Activated gamma-delta T cell (primary cell): ENCODE measurements around the gene GP1BB.
"Not testable (repeated sequence)": the region's sequence is repeated elsewhere in the genome, so short reads cannot be mapped to it uniquely, and the experiment has no call there.

Experiments used
- DNase-seq: peaks from one replicate; lab custom pipeline; 2025; lab: John Stamatoyannopoulos, UW
- total RNA-seq, 2 donors: gene quantifications; one replicate each; lab custom pipeline; 2026; lab: John Stamatoyannopoulos, UW

GP1BB gene
- total RNA-seq: 0 reads per million in 2 donors

- no peak for DNase-seq
These were observed at the start of gene GP1BB for GRCh38 chr22:19723232-19723982. GP1BB (plus strand) TSS chr22:19723539; CDS start chr22:19723570, 31 bp downstream.

- no peak for DNase-seq
These were observed 49.7 kb upstream of the GP1BB start for GRCh38 chr22:19673660-19674059.

- DNase-seq: no peak
These were observed 49.0 kb upstream of the GP1BB start for GRCh38 chr22:19674129-19674928.

- no peak for DNase-seq
These were observed 48.4 kb upstream of the GP1BB start for GRCh38 chr22:19674929-19675253.

GRCh38 chr22:19675428-19675827 is 47.9 kb upstream of the GP1BB start:
- no peak for DNase-seq

GRCh38 chr22:19676437-19676836 is 46.9 kb upstream of the GP1BB start:
- DNase-seq: not testable (repeated sequence)

- no peak for DNase-seq
These were observed 44.3 kb upstream of the GP1BB start for GRCh38 chr22:19678949-19679521.

- DNase-seq: no peak
These were observed 43.7 kb upstream of the GP1BB start for GRCh38 chr22:19679522-19680101.

GRCh38 chr22:19680287-19680881 is 43.0 kb upstream of the GP1BB start:
- DNase-seq: no peak

- DNase-seq: no peak
These were observed 42.2 kb upstream of the GP1BB start for GRCh38 chr22:19680911-19681862.

GRCh38 chr22:19681863-19682245 is 41.5 kb upstream of the GP1BB start:
- DNase-seq: no peak

GRCh38 chr22:19686946-19687345 is 36.4 kb upstream of the GP1BB start:
- no peak for DNase-seq

- DNase-seq: no peak
These were observed 35.6 kb upstream of the GP1BB start for GRCh38 chr22:19687561-19688300.

- DNase-seq: no peak
These were observed 34.7 kb upstream of the GP1BB start for GRCh38 chr22:19688301-19689290.

- no peak for DNase-seq
These were observed 33.9 kb upstream of the GP1BB start for GRCh38 chr22:19689408-19689807.

GRCh38 chr22:19691007-19691720 is 32.2 kb upstream of the GP1BB start:
- no peak for DNase-seq

GRCh38 chr22:19691721-19692341 is 31.5 kb upstream of the GP1BB start:
- DNase-seq: no peak

GRCh38 chr22:19693581-19693980 is 29.8 kb upstream of the GP1BB start:
- DNase-seq: no peak
